Natural killer cell treated with Interleukin-12 subunit alpha and Interleukin-12 subunit beta and Interleukin-15 and Interleukin-18, amount 100 ng/mL, for 72 hours (primary cell): ENCODE results near the gene HSD11B1. TPM values are rescaled to one million over a fixed set of nuclear protein-coding genes. Genes with fewer than 3 reads are reported as not detected.
A peak's percentile ranks its signal among the peaks of the same experiment; 100 is the strongest.

Experiments
- ATAC-seq, 2 donors: fragments of 150-1000 bp; cut with Tn5 transposase in 1 of 2; sonication (Bioruptor Pico), chemical (Tn5 transposase) in 1 of 2; 2 replicates each; pipeline ENCODE4 v1.10.0; 2021
- DNase-seq: peaks from one replicate; pipeline ENCODE4 v3.0.0; 2022; ENCODE audit warnings: low spot score
- H3K27ac Mint-ChIP-seq, 2 donors: 1 replicate in 1 of 2; 2 replicates in 1 of 2; pipeline ENCODE4 v1.8.0; 2022; ENCODE audit warnings: mixed read lengths in 2 of 2, mild to moderate bottlenecking in 1 of 2, moderate library complexity in 1 of 2
- H3K27me3 Mint-ChIP-seq, 2 donors: 1 replicate in 1 of 2; 2 replicates in 1 of 2; pipeline ENCODE4 v1.8.0; 2022; ENCODE audit warnings: mixed read lengths in 2 of 2
- H3K36me3 Mint-ChIP-seq: one replicate; pipeline ENCODE4 v1.8.0; 2022; ENCODE audit warnings: mixed read lengths
- H3K4me1 Mint-ChIP-seq, 2 donors: 1 replicate in 1 of 2; 2 replicates in 1 of 2; pipeline ENCODE4 v1.8.0; 2022; ENCODE audit warnings: low read depth in 2 of 2, mixed read lengths in 2 of 2, mild to moderate bottlenecking in 1 of 2
- H3K4me3 Mint-ChIP-seq: one replicate; pipeline ENCODE4 v1.8.0; 2022; ENCODE audit warnings: mixed read lengths
- H3K9me3 Mint-ChIP-seq: 2 replicates; pipeline ENCODE4 v1.8.0; 2022; ENCODE audit warnings: mixed read lengths
- total RNA-seq, 2 donors: library from RNA; stranded (reverse); gene quantifications; one replicate each; pipeline ENCODE4 v1.2.3, GENCODE V29; 2022

Gene HSD11B1
- total RNA-seq, 2 donors from 2014 or later = 0.43 TPM; not detected in 1

- Mint-ChIP-seq H3K36me3 (peaks cover 51% of the 10 kb centered on the region), H3K9me3 (no peaks in the 10 kb centered on the region), H3K27ac (peak overlapping the region; percentile 96 to 97), H3K4me3 (peak overlapping the region; percentile 94), H3K27me3 (no peaks in the 10 kb centered on the region), H3K4me1 (peaks cover 66 to 81% of the 10 kb centered on the region in 2 donors)
- no peak for ATAC-seq
- DNase-seq = no peak
Measured at GRCh38 chr1:209758400-209758799, 53.8 kb downstream of the HSD11B1 start.

DNA sequence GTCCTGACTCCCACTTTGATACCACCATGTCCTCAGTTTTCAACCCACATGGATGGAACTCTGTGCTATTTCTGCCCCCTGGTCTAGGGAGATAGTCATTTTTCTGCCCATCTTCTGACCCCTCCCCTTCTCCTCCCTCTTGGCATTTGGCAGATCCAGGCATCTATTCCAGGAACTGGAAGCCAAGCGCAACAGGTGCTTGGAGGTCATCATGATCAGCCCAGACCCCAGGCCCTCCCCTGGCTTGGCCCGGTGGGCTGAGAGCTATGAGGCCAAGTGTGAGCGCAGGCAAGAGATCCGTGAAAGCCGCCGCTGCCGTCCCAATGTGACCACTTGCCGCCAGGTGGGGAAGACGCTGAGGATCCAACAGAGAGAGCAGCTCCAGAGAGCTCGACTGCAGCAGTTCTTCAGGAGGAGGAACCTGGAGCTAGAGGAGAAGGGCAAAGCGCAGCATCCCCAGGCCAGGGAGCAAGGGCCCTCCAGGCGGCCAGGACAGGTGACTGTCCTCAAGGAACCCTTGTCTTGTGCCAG, 55.2 kb downstream of the HSD11B1 start:
- Mint-ChIP-seq H3K36me3 (peaks cover 64% of the 10 kb centered on the region), H3K27me3 (no peaks in the 10 kb centered on the region), H3K4me3 (peak overlapping the region; percentile 15), H3K9me3 (no peaks in the 10 kb centered on the region), H3K4me1 (peaks cover 63 to 82% of the 10 kb centered on the region in 2 donors), H3K27ac (peak overlapping the region; percentile 96 to 97)
- ATAC-seq (no peak), DNase-seq (no peak)

DNA sequence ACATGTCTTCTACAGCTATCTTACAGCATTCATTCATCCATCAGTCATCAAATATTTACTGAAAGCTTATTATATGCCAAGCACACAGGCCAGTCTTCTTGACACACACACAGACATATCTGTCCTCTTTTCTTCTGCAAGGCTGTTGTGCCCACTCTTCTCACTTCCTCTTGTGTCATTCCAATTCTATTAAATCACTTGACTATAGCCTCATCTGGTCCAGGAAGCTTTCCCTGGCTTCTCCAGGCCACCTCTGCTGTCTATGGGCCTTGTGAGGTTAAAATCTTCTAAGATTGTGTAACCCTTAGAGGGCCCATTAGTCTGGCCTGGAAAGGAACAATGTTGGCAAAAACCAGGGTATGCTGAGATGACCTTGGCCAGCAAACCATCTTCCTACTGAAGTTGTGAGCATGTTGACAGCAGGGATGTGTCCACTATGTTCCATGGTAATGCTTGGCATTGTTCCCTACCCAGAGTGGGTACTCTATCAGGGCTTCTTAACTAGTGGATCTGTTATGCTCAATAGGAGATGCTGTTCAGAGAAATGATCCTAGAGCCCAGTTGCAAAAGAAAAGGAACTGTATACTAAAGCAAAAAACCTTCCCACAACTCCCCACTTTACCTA, 56.5 kb downstream of the HSD11B1 start:
- Mint-ChIP-seq H3K36me3 (peaks cover 57% of the 10 kb centered on the region), H3K27ac (peak overlapping the region; percentile 96 to 97), H3K4me3 (peak overlapping the region; percentile 35), H3K27me3 (no peaks in the 10 kb centered on the region), H3K9me3 (no peaks in the 10 kb centered on the region), H3K4me1 (peaks cover 57 to 78% of the 10 kb centered on the region in 2 donors)
- ATAC-seq = no peak
- DNase-seq = no peak

DNA sequence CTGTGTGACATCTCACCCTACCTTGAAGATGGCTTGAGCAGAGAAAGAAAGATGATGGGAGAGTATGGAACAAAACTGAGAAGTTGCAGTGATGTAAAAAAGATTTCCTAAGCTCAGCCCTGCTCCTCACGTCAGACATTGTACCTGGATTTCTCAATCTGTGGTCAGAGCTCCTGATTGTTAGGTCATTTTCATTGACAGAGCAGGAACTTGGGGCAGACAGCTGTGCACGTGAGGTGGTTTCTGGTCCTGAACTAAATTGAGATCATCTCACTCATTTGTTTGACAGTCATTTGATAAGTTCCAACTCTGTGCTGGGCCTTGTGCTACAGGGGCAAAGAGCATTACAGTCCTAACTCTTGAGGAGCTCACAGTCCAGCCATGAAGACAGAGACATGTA, 61.4 kb downstream of the HSD11B1 start:
- DNase-seq (no peak), ATAC-seq (no peak)
- H3K9me3 Mint-ChIP-seq = no peaks in the 10 kb centered on the region
- no peaks in the 10 kb centered on the region for H3K27me3 Mint-ChIP-seq
- no peak overlapping the region for H3K4me3 Mint-ChIP-seq
- H3K27ac Mint-ChIP-seq = no peak overlapping the region
- peaks cover 61% of the 10 kb centered on the region for H3K36me3 Mint-ChIP-seq
- H3K4me1 Mint-ChIP-seq = peaks cover 54 to 56% of the 10 kb centered on the region in 2 donors

GRCh38 chr1:209767096-209767495, 62.5 kb downstream of the HSD11B1 start:
- Mint-ChIP-seq H3K4me1 (peaks cover 43 to 48% of the 10 kb centered on the region in 2 donors), H3K27ac (no peak overlapping the region), H3K9me3 (no peaks in the 10 kb centered on the region), H3K36me3 (peaks cover 51% of the 10 kb centered on the region), H3K27me3 (no peaks in the 10 kb centered on the region), H3K4me3 (no peak overlapping the region)
- DNase-seq (no peak), ATAC-seq (no peak)

DNA sequence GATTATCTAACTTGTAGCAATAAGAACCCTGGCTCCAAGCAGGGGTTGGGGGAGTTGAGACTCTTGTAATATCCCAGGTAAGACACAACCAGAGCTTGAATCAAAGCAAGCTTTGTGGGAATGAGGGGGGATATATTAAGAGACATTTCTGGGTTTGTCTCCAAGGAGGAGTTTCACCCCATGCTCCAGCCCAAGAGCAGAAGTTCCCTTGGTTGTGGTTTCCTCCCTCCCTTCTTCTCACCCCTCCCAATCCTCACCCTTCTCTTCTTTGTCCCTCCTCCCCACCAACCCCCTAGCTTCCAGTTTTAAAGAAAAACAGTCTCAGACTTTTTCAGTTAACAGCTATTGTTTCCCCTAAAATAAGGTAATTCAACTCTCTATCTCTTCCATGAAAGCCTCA, 63.1 kb downstream of the HSD11B1 start:
- Mint-ChIP-seq H3K4me3 (no peak overlapping the region), H3K27ac (no peak overlapping the region), H3K36me3 (peaks cover 51% of the 10 kb centered on the region), H3K9me3 (no peaks in the 10 kb centered on the region), H3K4me1 (peaks cover 39 to 43% of the 10 kb centered on the region in 2 donors), H3K27me3 (no peaks in the 10 kb centered on the region)
- no peak for DNase-seq
- ATAC-seq = no peak

- Mint-ChIP-seq H3K4me1 (peaks cover 32 to 45% of the 10 kb centered on the region in 2 donors), H3K36me3 (peaks cover 50% of the 10 kb centered on the region), H3K27ac (no peak overlapping the region)
Measured at GRCh38 chr1:209768354-209768774, 63.7 kb downstream of the HSD11B1 start.

GRCh38 chr1:209769171-209769904, 64.7 kb downstream of the HSD11B1 start:
- Mint-ChIP-seq H3K4me1 (peaks cover 29 to 50% of the 10 kb centered on the region in 2 donors), H3K4me3 (no peak overlapping the region), H3K36me3 (peaks cover 45% of the 10 kb centered on the region), H3K27me3 (no peaks in the 10 kb centered on the region), H3K27ac (no peak overlapping the region), H3K9me3 (no peaks in the 10 kb centered on the region)
- ATAC-seq (peak; percentile 83), DNase-seq (peak; percentile 90)

More at GRCh38 chr1:209768354-209768774, 63.7 kb downstream of the HSD11B1 start:
- no peaks in the 10 kb centered on the region for H3K9me3 Mint-ChIP-seq
- DNase-seq = peak; percentile 91
- no peak overlapping the region for H3K4me3 Mint-ChIP-seq
- no peaks in the 10 kb centered on the region for H3K27me3 Mint-ChIP-seq
- ATAC-seq = peak; percentile 91 to 93

- Mint-ChIP-seq H3K36me3 (peaks cover 47% of the 10 kb centered on the region), H3K4me1 (peaks cover 32 to 53% of the 10 kb centered on the region in 2 donors), H3K4me3 (no peak overlapping the region), H3K27me3 (no peaks in the 10 kb centered on the region), H3K27ac (no peak overlapping the region), H3K9me3 (no peaks in the 10 kb centered on the region)
- ATAC-seq (no peak), DNase-seq (no peak)
Measured at GRCh38 chr1:209769971-209770370, 65.3 kb downstream of the HSD11B1 start.

- H3K4me3 Mint-ChIP-seq = no peak overlapping the region
- H3K27ac Mint-ChIP-seq = no peak overlapping the region
- peaks cover 34 to 55% of the 10 kb centered on the region in 2 donors for H3K4me1 Mint-ChIP-seq
- ATAC-seq (no peak), DNase-seq (no peak)
- no peaks in the 10 kb centered on the region for H3K27me3 Mint-ChIP-seq
- H3K36me3 Mint-ChIP-seq = peaks cover 50% of the 10 kb centered on the region
- H3K9me3 Mint-ChIP-seq = no peaks in the 10 kb centered on the region
Measured at GRCh38 chr1:209770636-209771415, 66.2 kb downstream of the HSD11B1 start.

- DNase-seq = no peak
- Mint-ChIP-seq H3K4me1 (peaks cover 21 to 44% of the 10 kb centered on the region in 2 donors), H3K27me3 (no peaks in the 10 kb centered on the region), H3K4me3 (no peak overlapping the region), H3K36me3 (peaks cover 46% of the 10 kb centered on the region), H3K9me3 (no peaks in the 10 kb centered on the region), H3K27ac (no peak overlapping the region)
- no peak for ATAC-seq
Measured at GRCh38 chr1:209772126-209772525, 67.5 kb downstream of the HSD11B1 start.

DNA sequence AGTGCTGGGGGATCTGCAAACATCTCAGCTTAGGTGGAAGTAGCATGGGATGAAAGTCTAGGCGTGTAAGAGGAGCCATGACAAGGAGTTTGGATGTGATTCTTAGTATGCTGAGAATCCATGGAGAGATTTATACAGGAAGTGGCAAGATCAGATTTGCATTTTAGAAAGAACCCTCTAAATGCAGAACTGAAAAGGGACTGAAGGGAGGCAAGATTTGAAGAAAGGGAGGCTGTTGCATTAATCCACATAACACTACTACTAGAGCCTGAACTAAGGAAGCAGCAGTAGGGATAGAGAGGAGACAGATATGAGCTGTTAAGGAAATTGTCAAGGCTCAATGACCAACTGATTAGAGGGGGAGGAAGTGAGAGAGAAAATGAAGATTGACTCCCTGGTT, 69.9 kb downstream of the HSD11B1 start:
- Mint-ChIP-seq H3K4me3 (no peak overlapping the region), H3K36me3 (peaks cover 55% of the 10 kb centered on the region), H3K4me1 (peaks cover 33 to 35% of the 10 kb centered on the region in 2 donors), H3K9me3 (no peaks in the 10 kb centered on the region), H3K27me3 (no peaks in the 10 kb centered on the region), H3K27ac (no peak overlapping the region)
- DNase-seq = no peak
- ATAC-seq = no peak

- peaks cover 59% of the 10 kb centered on the region for H3K36me3 Mint-ChIP-seq
- H3K9me3 Mint-ChIP-seq = no peaks in the 10 kb centered on the region
- no peak overlapping the region for H3K4me3 Mint-ChIP-seq
- ATAC-seq = no peak
- H3K27me3 Mint-ChIP-seq = no peaks in the 10 kb centered on the region
- DNase-seq = no peak
- H3K27ac Mint-ChIP-seq = no peak overlapping the region
- H3K4me1 Mint-ChIP-seq = peaks cover 35 to 38% of the 10 kb centered on the region in 2 donors
Measured at GRCh38 chr1:209775678-209776077, 71.0 kb downstream of the HSD11B1 start.
